Astrocyte (in vitro differentiated cells and primary cell): ENCODE data around the gene GPR153.

Experiments
- CTCF ChIP-seq: IDR thresholded peaks from 2 replicates; pipeline ENCODE4 v1.5.1; 2011; ENCODE audit warnings: low read depth, mild to moderate bottlenecking, inconsistent platforms, low read length, moderate library complexity; ENCODE audit not compliant: insufficient read depth
- EZH2 ChIP-seq: IDR thresholded peaks from 2 replicates; pipeline ENCODE4 v1.6.1; 2012; ENCODE audit warnings: mild to moderate bottlenecking, low read length, inconsistent platforms; ENCODE audit not compliant: insufficient read depth

DNA sequence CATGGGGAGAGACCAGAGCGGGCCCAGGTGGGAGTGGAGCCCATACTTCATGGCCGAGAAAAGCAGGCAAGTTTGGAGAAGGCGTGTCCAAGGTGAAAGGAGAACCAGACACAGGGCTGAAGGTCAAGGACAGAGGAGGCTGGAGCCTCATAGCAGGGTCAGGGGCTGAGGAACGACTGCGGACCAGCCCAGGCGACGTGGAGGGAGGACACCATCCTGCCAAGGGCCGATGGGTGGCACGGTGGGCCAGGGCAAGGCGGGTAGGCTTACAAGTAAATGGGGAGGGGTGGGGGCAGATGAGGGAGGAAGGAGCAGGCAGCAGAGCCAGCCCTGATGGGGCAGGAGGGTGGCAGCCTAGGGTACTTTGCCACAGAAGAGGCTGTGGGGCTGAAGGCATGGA is 18.2 kb upstream of the GPR153 start:
- TF ChIP-seq CTCF (no peak), EZH2 (no peak)
